ENCODE data around the gene TXK. TPM values are rescaled to one million over a fixed set of nuclear protein-coding genes. Genes with fewer than 3 reads are reported as not detected.

Gene TXK
- total and polyA plus RNA-seq, 10 of the 15 experiments (the other 5 are each of a cell fraction or from before 2014, with no cell fraction given) = 0.44 to 2.9 (median 1.4) TPM

- TF ChIP-seq TBL1XR1 (IDR thresholded peaks at IDR 0.05; ENCODE audit: low read depth, low read length) (no peak), BHLHE40 (IDR thresholded peaks at IDR 0.05; ENCODE audit: borderline replicate concordance in 1 of 2, low read depth in 2 of 2, low read length in 1 of 2) (no peak)
Measured at GRCh38 chr4:48039561-48039960, 94.5 kb downstream of the TXK start (continued).

- ChIA-PET CTCF (interaction anchor here (0.6 to 9.8 kb wide), 2 partner anchors 9 to 160 kb away, joined by 3 to 158 read pairs; no protein-coding TSS in a partner anchor), RAD21 (ENCODE audit: unreplicated experiment) (interaction anchor here (7.2 kb wide), 1 partner anchor 8 kb away, joined by 121 read pairs; no protein-coding TSS in a partner anchor), POLR2A (no interaction called here), SMC1A (ENCODE audit: uncharacterized antibody, unreplicated experiment) (interaction anchor here (1.2 to 11.8 kb wide), 2 partner anchors 7 to 10 kb away, joined by 5 to 268 read pairs; no protein-coding TSS in a partner anchor)
- WGBS (ENCODE audit: insufficient coverage, insufficient replicate concordance, low lambda C conversion rate, missing lambda C conversion rate) = 29% methylated on average over 2 of the region's 2 CpGs
- no peak for ATAC-seq
- no peak for FAIRE-seq
- TF ChIP-seq HSF1 (IDR thresholded peaks at IDR 0.05; ENCODE audit: low read depth, low read length) = no peak
- TF ChIP-seq STAT3 (IDR thresholded peaks at IDR 0.05; ENCODE audit: low read depth, low read length) = no peak
- TF ChIP-seq CHD4 (IDR thresholded peaks at IDR 0.05) = no peak
- no peak for TF ChIP-seq MTA2 (IDR thresholded peaks at IDR 0.05; ENCODE audit: low read depth)
- TF ChIP-seq KAT2A (conservative IDR thresholded peaks at IDR 0.05; ENCODE audit: control insufficient read depth, low read depth, low read length) = no peak
- no peak for TF ChIP-seq IKZF1 (conservative IDR thresholded peaks at IDR 0.05)
- TF ChIP-seq USF1 (IDR thresholded peaks at IDR 0.05; ENCODE audit: borderline replicate concordance, extremely low read length, insufficient read depth, low read depth, low read length) = no peak
- TF ChIP-seq CBX5 (IDR thresholded peaks at IDR 0.05; ENCODE audit: low read depth) = no peak
- no peak for TF ChIP-seq ZNF207 (IDR thresholded peaks at IDR 0.05; ENCODE audit: borderline replicate concordance)
- TF ChIP-seq SREBF1 (IDR thresholded peaks at IDR 0.05; ENCODE audit: low read length) = no peak
- no peak for TF ChIP-seq ZNF592 (IDR thresholded peaks at IDR 0.05)
- no peak for TF ChIP-seq EZH2 (IDR thresholded peaks at IDR 0.05; ENCODE audit: borderline replicate concordance, control insufficient read depth, low read depth, low read length)
- no peak for TF ChIP-seq GABPA (IDR thresholded peaks at IDR 0.05; ENCODE audit: low read depth)
- no peak for TF ChIP-seq LARP7 (IDR thresholded peaks at IDR 0.05)
- TF ChIP-seq BACH1 (IDR thresholded peaks at IDR 0.05; ENCODE audit: borderline replicate concordance) = no peak
- Histone ChIP-seq H3K36me3 (ENCODE audit: control insufficient read depth in 2 of 2, insufficient read depth in 2 of 2, low read length in 1 of 2) (no peaks in the 10 kb centered on the region), H3K27ac (ENCODE audit: control insufficient read depth, insufficient read depth) (no peak overlapping the region), H3K9me3 (replicated peaks; ENCODE audit: control insufficient read depth, insufficient read depth, low read length) (peaks cover 2% of the 10 kb centered on the region; the same call in 1 of the 3 replicates), H3K27me3 (replicated peaks in 1 of 2; ENCODE audit: control insufficient read depth in 2 of 2, insufficient read depth in 2 of 2, low read length in 1 of 2) (no peaks in the 10 kb centered on the region), H4K20me1 (ENCODE audit: control insufficient read depth, insufficient read depth) (no peaks in the 10 kb centered on the region), H3K4me1 (ENCODE audit: control insufficient read depth, insufficient read depth, low read length) (peaks cover 55% of the 10 kb centered on the region), H2AFZ (ENCODE audit: control insufficient read depth, low read depth, low read length) (no peak overlapping the region), H3K79me2 (ENCODE audit: control insufficient read depth, insufficient read depth, low read length) (no peaks in the 10 kb centered on the region), H3K9ac (ENCODE audit: control insufficient read depth, insufficient read depth, low read length) (no peak overlapping the region), H3K4me2 (ENCODE audit: control insufficient read depth, insufficient read depth) (no peak overlapping the region), H3K4me3 (no peak overlapping the region)
- in situ Hi-C loops (cut with MboI) = no loop called here
- intact Hi-C loops (cut with micrococcal nuclease; ENCODE audit: unreplicated experiment) = loop anchor here (5.0 to 10.0 kb wide), 2 partner anchors 64 to 544 kb away; no protein-coding TSS in a partner anchor
- no peak for DNase-seq (ENCODE audit: low read depth, low spot score)
- BruUV-seq (replicated peaks) = no TSS peak
Measured at GRCh38 chr4:48038666-48039065, 95.4 kb downstream of the TXK start.

Data from GM12878 (cell line).